GM19467 (cell line): ENCODE results near the gene RRH.

Experiments used
- ATAC-seq: cut with Tn5 transposase; IDR thresholded peaks from one replicate; pipeline ENCODE4 v1.9.1; 2021; ENCODE audit warnings: mild to moderate bottlenecking, moderate library complexity; ENCODE audit not compliant: unreplicated experiment

RRH gene

DNA sequence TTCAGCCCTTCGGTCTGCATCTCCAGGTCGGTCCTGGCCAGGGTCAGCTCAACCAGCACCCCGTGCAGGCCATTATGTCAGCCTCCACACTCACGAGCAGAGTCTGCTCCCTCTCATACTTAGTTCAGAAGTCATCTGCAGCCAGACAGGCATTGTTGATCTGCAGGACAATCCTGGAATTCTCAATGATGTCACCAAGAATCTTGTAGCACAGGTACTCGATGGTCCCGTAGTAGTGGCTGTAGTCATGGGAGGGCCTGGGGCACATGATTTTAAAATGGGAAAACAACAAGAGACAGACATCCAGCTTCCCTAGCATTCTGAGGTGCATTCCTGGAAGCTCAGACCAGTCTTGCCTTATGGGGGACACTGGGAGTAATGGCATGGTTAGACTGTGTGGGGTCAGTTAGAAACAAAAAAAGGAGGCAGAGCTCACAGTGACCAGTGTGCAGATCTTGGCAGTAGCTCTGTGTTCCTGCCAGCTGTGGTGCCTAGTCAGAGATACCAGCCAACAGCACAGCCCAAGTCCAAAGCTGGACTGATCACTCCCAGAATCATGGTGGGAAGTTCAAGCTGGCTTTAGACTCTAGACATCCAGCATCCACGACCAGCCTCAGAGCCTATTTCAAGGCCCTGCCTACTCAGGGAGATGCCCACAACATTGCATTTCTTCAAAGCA lies 52.0 kb downstream of the RRH start:
- no peak for ATAC-seq

DNA sequence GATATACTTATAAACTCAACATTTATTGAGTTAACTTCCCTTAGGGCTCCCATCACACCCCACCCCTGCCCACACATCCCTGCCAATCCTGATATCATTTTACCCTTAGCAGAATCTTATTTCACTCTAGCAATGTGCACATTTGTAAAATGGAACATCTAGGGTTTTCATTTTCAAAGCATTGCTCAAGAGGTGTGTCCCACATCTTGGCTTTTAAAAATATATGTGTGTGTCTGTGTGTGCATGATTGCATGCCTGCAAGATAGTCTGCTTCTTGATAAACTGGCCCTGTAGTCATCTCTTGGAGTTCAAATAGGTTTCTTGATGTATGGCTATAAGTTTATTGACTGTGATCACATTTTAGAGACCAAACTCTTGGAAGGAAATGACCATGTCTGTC lies 58.5 kb downstream of the RRH start:
- ATAC-seq = no peak

DNA sequence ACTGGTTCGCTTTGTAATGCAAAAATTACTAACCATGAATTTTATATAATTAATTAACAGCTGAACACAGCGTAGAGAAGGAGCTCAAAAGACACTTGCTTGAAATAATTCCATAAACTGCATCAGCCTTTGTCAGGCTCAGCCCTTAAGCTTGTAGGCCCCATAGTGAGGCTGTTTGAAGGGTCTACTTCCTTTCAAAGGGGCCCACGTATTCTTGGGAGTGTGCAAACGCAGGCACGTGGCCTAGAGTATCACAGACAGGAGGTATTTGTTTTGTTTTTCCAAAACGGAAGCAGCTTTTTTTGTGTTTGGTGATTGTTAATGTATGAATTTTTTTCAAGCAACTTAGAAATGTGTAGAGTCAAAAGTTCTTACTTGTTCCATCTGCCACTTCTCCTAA lies 59.3 kb downstream of the RRH start:
- ATAC-seq = no peak

DNA sequence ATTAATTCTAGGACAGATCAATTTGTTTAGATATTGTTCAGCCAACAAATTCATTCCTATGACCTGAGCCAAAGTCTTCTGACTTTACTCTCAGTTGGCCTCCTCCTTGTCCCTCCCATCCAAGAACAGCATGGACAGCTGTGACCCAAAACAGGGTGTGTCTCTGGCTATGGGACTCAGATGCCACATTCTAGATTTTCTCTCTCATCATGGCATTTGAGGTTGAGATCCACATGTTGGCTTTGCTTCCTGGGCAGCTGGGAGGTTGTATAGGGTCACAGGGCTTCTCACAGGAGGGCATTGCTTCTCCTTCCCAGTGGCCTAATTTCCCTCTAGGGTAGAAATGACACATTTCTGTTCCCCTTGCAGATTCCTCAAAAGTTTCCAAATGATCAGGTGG lies 62.3 kb downstream of the RRH start:
- ATAC-seq = no peak
